ENCODE data around the gene SPRR2B.
"Not testable (repeated sequence)": the region's sequence is repeated elsewhere in the genome, so short reads cannot be mapped to it uniquely, and the experiment has no call there.

The SPRR2B gene

GRCh38 chr1:153058154-153058553 is 13.3 kb downstream of the SPRR2B start:
- Mint-ChIP-seq H3K9me3 (no peaks in the 10 kb centered on the region), H3K4me1 (no peaks in the 10 kb centered on the region), H3K27ac (no peak overlapping the region), H3K4me3 (no peak overlapping the region), H3K27me3 (peaks cover 26% of the 10 kb centered on the region)
- ATAC-seq (no peak), DNase-seq (no peak)

GRCh38 chr1:153057375-153057774 is 14.0 kb downstream of the SPRR2B start, which contains the start of gene SPRR2A:
Gene SPRR2A, minus strand, starts transcription at chr1:153057512. Its CDS starts 777 bp downstream, at chr1:153056735.
- Mint-ChIP-seq H3K27ac (no peak within 1 kb of the TSS), H3K4me3 (no peak within 1 kb of the TSS), H3K27me3 (peaks cover 34% of the 10 kb centered on the region), H3K4me1 (no peaks in the 10 kb centered on the region), H3K9me3 (no peaks in the 10 kb centered on the region)
- DNase-seq, result no peak
- no peak for ATAC-seq

GRCh38 chr1:153056111-153056510 is 15.3 kb downstream of the SPRR2B start:
- DNase-seq, ATAC-seq, H3K4me1 Mint-ChIP-seq, H3K4me3 Mint-ChIP-seq, H3K27ac Mint-ChIP-seq, H3K9me3 Mint-ChIP-seq: not testable (repeated sequence)
- peaks cover 42% of the 10 kb centered on the region for H3K27me3 Mint-ChIP-seq

- no peak for ATAC-seq
- peaks cover 46% of the 10 kb centered on the region for H3K27me3 Mint-ChIP-seq
These were observed 22.2 kb downstream of the SPRR2B start for GRCh38 chr1:153049211-153049610.

GRCh38 chr1:153040950-153041631 is 30.3 kb downstream of the SPRR2B start, which contains the start of gene SPRR2D:
Gene SPRR2D, minus strand, starts transcription at chr1:153041120. Its CDS starts 774 bp downstream, at chr1:153040346.
- Mint-ChIP-seq H3K9me3 (no peaks in the 10 kb centered on the region), H3K4me1 (no peaks in the 10 kb centered on the region), H3K4me3 (no peak within 1 kb of the TSS), H3K27me3 (peaks cover 54% of the 10 kb centered on the region), H3K27ac (no peak within 1 kb of the TSS)
- no peak for DNase-seq
- ATAC-seq, result no peak

More at GRCh38 chr1:153049211-153049610, 22.2 kb downstream of the SPRR2B start:
- Mint-ChIP-seq H3K4me3 (no peak overlapping the region), H3K4me1 (no peaks in the 10 kb centered on the region), H3K9me3 (no peaks in the 10 kb centered on the region), H3K27ac (no peak overlapping the region)
- DNase-seq, result no peak

GRCh38 chr1:153035211-153035610 is 36.2 kb downstream of the SPRR2B start:
- Mint-ChIP-seq H3K4me1 (no peaks in the 10 kb centered on the region), H3K27ac (no peak overlapping the region), H3K4me3 (no peak overlapping the region), H3K27me3 (peaks cover 40% of the 10 kb centered on the region), H3K9me3 (no peaks in the 10 kb centered on the region)
- ATAC-seq, result no peak
- no peak for DNase-seq

- no peak overlapping the region for H3K27ac Mint-ChIP-seq
- H3K4me1 Mint-ChIP-seq, result no peaks in the 10 kb centered on the region
- ATAC-seq, result peak; percentile 43
- no peak for DNase-seq
- peaks cover 32% of the 10 kb centered on the region for H3K27me3 Mint-ChIP-seq
- H3K4me3 Mint-ChIP-seq, result no peak overlapping the region
- no peaks in the 10 kb centered on the region for H3K9me3 Mint-ChIP-seq
These were observed 38.6 kb downstream of the SPRR2B start for GRCh38 chr1:153032677-153033308.

GRCh38 chr1:153032073-153032472 is 39.3 kb downstream of the SPRR2B start:
- no peaks in the 10 kb centered on the region for H3K4me1 Mint-ChIP-seq
- H3K27me3 Mint-ChIP-seq, result peaks cover 25% of the 10 kb centered on the region
- DNase-seq, result no peak
- H3K9me3 Mint-ChIP-seq, result no peaks in the 10 kb centered on the region
- no peak overlapping the region for H3K4me3 Mint-ChIP-seq
- peak overlapping the region in 1 of 2 donors; percentile 59 for H3K27ac Mint-ChIP-seq
- ATAC-seq, result no peak

- Mint-ChIP-seq H3K27me3 (peaks cover 19% of the 10 kb centered on the region), H3K4me3 (no peak within 1 kb of the TSS), H3K9me3 (no peaks in the 10 kb centered on the region), H3K27ac (no peak within 1 kb of the TSS), H3K4me1 (no peaks in the 10 kb centered on the region)
- no peak for ATAC-seq
- no peak for DNase-seq
These were observed 40.5 kb downstream of the SPRR2B start, which contains the start of gene SPRR1B for GRCh38 chr1:153030895-153031294. Gene SPRR1B, plus strand, starts transcription at chr1:153031203. Its CDS starts 1,143 bp downstream, at chr1:153032346.

GRCh38 chr1:153028766-153029165 is 42.6 kb downstream of the SPRR2B start:
- DNase-seq (no peak), ATAC-seq (no peak)
- H3K9me3 Mint-ChIP-seq, result no peaks in the 10 kb centered on the region
- H3K27me3 Mint-ChIP-seq, result peaks cover 11% of the 10 kb centered on the region
- no peaks in the 10 kb centered on the region for H3K4me1 Mint-ChIP-seq
- no peak overlapping the region for H3K4me3 Mint-ChIP-seq
- no peak overlapping the region for H3K27ac Mint-ChIP-seq

GRCh38 chr1:153025797-153026196 is 45.6 kb downstream of the SPRR2B start:
- no peak for ATAC-seq
- no peak for DNase-seq
- H3K27me3 Mint-ChIP-seq, result peaks cover 24% of the 10 kb centered on the region
- H3K4me1 Mint-ChIP-seq, result no peaks in the 10 kb centered on the region
- H3K9me3 Mint-ChIP-seq, result no peaks in the 10 kb centered on the region
- H3K27ac Mint-ChIP-seq, result peak overlapping the region in 1 of 2 donors; percentile 73
- no peak overlapping the region for H3K4me3 Mint-ChIP-seq

- no peak for ATAC-seq
- Mint-ChIP-seq H3K4me1 (no peaks in the 10 kb centered on the region), H3K27ac (no peak overlapping the region), H3K4me3 (no peak overlapping the region), H3K9me3 (no peaks in the 10 kb centered on the region), H3K27me3 (peaks cover 29% of the 10 kb centered on the region)
- DNase-seq, result no peak
These were observed 47.0 kb downstream of the SPRR2B start for GRCh38 chr1:153024413-153024812.

GRCh38 chr1:153023109-153023508 is 48.3 kb downstream of the SPRR2B start:
- no peak overlapping the region for H3K4me3 Mint-ChIP-seq
- no peak for ATAC-seq

GRCh38 chr1:153022340-153022739 is 49.1 kb downstream of the SPRR2B start:
- DNase-seq, H3K4me3 Mint-ChIP-seq, H3K4me1 Mint-ChIP-seq, H3K27ac Mint-ChIP-seq, ATAC-seq, H3K9me3 Mint-ChIP-seq: not testable (repeated sequence)
- H3K27me3 Mint-ChIP-seq, result peaks cover 37% of the 10 kb centered on the region

More at GRCh38 chr1:153023109-153023508, 48.3 kb downstream of the SPRR2B start:
- H3K27me3 Mint-ChIP-seq, result peaks cover 37% of the 10 kb centered on the region
- no peak overlapping the region for H3K27ac Mint-ChIP-seq
- no peaks in the 10 kb centered on the region for H3K4me1 Mint-ChIP-seq
- H3K9me3 Mint-ChIP-seq, result no peaks in the 10 kb centered on the region
- DNase-seq, result no peak

- H3K9me3 Mint-ChIP-seq, DNase-seq, H3K4me1 Mint-ChIP-seq, H3K27ac Mint-ChIP-seq, H3K4me3 Mint-ChIP-seq, ATAC-seq: not testable (repeated sequence)
- peaks cover 37% of the 10 kb centered on the region for H3K27me3 Mint-ChIP-seq
These were observed 49.6 kb downstream of the SPRR2B start for GRCh38 chr1:153021829-153022228.
